Activated B cell treated with CpG ODN at 0.5 μM for 24 hours (primary cell): ENCODE results near the gene CDH10. TPM values are rescaled to one million over a fixed set of nuclear protein-coding genes. Genes with fewer than 3 reads are reported as not detected.

Experiments used
- ATAC-seq: fragments of 200-7000 bp; cut with Tn5 transposase; one replicate; pipeline ENCODE4 v1.10.0; 2021; ENCODE audit warnings: low read depth, mild to moderate bottlenecking, moderate library complexity
- CTCF ChIA-PET: fragments of 350-600 bp; sonication (Branson Sonifier 250); formaldehyde crosslinking; loops from one replicate; lab custom pipeline; 2021; ENCODE audit warnings: antibody characterized with exemption; lab: Charles Lee
- POLR2A ChIA-PET: fragments of 350-600 bp; sonication (Branson Sonifier 250); formaldehyde crosslinking; loops from one replicate; lab custom pipeline; 2021; ENCODE audit warnings: antibody characterized with exemption; lab: Charles Lee
- DNase-seq: peaks from one replicate; pipeline ENCODE4 v3.0.0; 2022
- H3K27ac Mint-ChIP-seq: one replicate; pipeline ENCODE4 v1.8.0; 2020; ENCODE audit warnings: mixed read lengths
- H3K27me3 Mint-ChIP-seq: one replicate; pipeline ENCODE4 v1.8.0; 2021; ENCODE audit warnings: mixed read lengths
- H3K36me3 Mint-ChIP-seq: one replicate; pipeline ENCODE4 v1.8.0; 2021; ENCODE audit warnings: low read depth, mixed read lengths
- H3K4me1 Mint-ChIP-seq: one replicate; pipeline ENCODE4 v1.8.0; 2021; ENCODE audit warnings: mixed read lengths
- H3K4me3 Mint-ChIP-seq: one replicate; pipeline ENCODE4 v1.8.0; 2020; ENCODE audit warnings: mild to moderate bottlenecking, mixed read lengths
- H3K9me3 Mint-ChIP-seq: one replicate; pipeline ENCODE4 v1.8.0; 2020; ENCODE audit warnings: mixed read lengths
- CTCF ChIP-seq: fragments of 200-600 bp; IDR thresholded peaks from one replicate; pipeline ENCODE4 v1.8.0; 2022; ENCODE audit warnings: antibody characterized with exemption, mild to moderate bottlenecking
- intact Hi-C: fragments of 100-400 bp; cut with micrococcal nuclease; formaldehyde crosslinking; loops from one replicate; pipeline ENCODE4 v1.15.1; 2024
- total RNA-seq: library from RNA; stranded (reverse); gene quantifications from 2 replicates; pipeline ENCODE4 v1.2.3, GENCODE V29; 2022

CDH10 gene
- total RNA-seq, 1 donor from 2014 or later, result not detected

DNA sequence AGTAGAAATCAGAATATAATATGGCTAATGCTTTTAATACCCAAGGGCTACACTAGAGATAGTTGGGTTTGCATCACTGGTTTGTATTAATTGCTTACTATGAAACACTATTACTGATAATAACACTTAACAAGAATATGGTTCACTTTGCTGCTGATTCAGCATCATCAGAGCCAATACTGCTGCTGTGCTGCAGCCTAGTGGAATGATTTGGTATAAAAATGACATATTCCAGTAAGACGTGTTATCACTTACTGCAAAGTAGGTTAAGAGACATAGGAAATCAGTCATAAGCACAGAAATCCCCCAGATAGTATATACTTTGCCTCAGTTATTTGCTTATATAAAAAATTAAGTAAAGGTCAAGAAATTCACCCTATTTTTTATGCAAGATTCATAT is 2.8 kb downstream of the CDH10 start:
- no peak for ATAC-seq
- intact Hi-C loops, result no loop called here
- Mint-ChIP-seq H3K27me3 (no peaks in the 10 kb centered on the region), H3K27ac (no peak overlapping the region), H3K36me3 (no peaks in the 10 kb centered on the region), H3K4me1 (no peaks in the 10 kb centered on the region), H3K4me3 (no peak overlapping the region), H3K9me3 (no peaks in the 10 kb centered on the region)
- no peak for DNase-seq
- CTCF ChIA-PET, result no interaction called here
- POLR2A ChIA-PET, result no interaction called here
- no peak for TF ChIP-seq CTCF

DNA sequence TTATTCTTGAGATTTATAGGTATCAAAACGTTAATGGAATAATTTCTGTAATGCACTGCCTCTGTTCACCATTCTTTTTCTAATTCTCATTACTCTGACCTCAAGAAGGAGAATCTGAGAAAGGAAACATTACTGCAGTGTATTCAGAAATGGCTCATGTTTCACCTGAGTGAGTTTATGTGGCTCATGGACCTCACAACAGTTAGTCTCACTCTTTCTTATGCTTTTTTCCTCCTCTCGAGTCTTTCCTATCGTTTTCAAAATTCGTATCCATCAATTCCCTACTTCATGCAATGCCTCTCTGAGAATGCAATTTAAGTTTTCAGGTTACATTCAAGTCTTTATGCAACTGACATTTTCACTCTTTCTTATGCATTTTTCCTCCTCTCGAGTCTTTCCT is 9.6 kb downstream of the CDH10 start:
- Mint-ChIP-seq H3K27ac (no peak overlapping the region), H3K4me3 (no peak overlapping the region), H3K4me1 (no peaks in the 10 kb centered on the region), H3K36me3 (no peaks in the 10 kb centered on the region), H3K9me3 (no peaks in the 10 kb centered on the region), H3K27me3 (no peaks in the 10 kb centered on the region)
- ATAC-seq (no peak), DNase-seq (no peak)
- no peak for TF ChIP-seq CTCF
- intact Hi-C loops, result no loop called here
- POLR2A ChIA-PET, result no interaction called here
- CTCF ChIA-PET, result no interaction called here

DNA sequence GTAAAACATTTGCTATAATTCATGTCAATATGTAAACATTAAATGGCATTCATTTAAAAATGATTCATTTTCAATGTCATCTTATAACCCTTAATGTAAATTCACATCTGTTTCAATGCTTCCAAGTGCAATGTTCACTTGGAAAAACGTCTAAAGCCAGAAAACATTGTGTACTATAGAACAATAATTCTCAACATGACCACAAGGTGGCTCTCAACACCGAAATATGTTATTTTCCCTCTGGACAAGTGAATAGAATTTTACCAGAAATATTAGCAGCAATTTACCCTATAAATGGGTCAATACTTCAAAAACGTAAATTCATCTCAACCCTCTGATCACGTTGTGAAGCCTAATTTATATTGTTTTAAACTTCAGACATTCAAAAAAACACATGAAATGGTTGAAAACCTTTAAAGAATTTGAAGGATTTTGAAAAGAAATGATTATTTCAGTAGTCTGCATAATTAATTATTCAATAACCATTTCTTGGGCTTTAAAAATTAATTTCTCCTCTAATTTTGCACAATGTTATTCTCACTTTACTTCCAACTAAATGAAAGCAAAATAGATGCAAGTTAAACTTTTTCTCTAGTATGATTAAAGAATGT is 11.0 kb downstream of the CDH10 start:
- DNase-seq (no peak), ATAC-seq (peak; percentile 31)
- intact Hi-C loops, result loop anchor here (5.0 kb wide), 1 partner anchor 1848 kb away; no protein-coding TSS in a partner anchor
- Mint-ChIP-seq H3K9me3 (no peaks in the 10 kb centered on the region), H3K36me3 (no peaks in the 10 kb centered on the region), H3K4me3 (no peak overlapping the region), H3K4me1 (no peaks in the 10 kb centered on the region), H3K27me3 (no peaks in the 10 kb centered on the region), H3K27ac (no peak overlapping the region)
- TF ChIP-seq CTCF, result peak; percentile 40
- ChIA-PET POLR2A (no interaction called here), CTCF (no interaction called here)

DNA sequence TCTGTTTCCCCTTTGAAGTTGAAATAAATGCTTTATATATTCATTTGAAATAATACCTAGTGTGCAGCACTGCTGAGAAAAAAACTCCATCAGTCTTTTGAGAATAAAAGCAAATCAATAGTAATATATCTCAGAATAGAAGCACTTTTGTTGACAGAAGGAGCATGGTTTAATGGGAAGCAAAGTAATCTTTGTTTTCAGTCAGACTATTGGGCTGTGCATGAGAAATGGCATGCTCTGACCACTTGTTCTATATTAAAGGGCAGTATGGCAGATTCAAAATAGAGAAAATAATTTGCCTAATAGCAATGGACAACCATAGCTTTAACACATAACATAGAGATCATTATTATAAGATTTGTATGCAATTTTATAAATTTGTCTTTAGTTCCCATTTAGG is 12.4 kb downstream of the CDH10 start:
- intact Hi-C loops, result loop anchor here (5.0 kb wide), 1 partner anchor 1850 kb away; no protein-coding TSS in a partner anchor
- no peak for TF ChIP-seq CTCF
- Mint-ChIP-seq H3K36me3 (no peaks in the 10 kb centered on the region), H3K27me3 (no peaks in the 10 kb centered on the region), H3K9me3 (no peaks in the 10 kb centered on the region), H3K4me3 (no peak overlapping the region), H3K4me1 (no peaks in the 10 kb centered on the region), H3K27ac (no peak overlapping the region)
- DNase-seq (no peak), ATAC-seq (no peak)
- POLR2A ChIA-PET, result no interaction called here
- CTCF ChIA-PET, result no interaction called here

DNA sequence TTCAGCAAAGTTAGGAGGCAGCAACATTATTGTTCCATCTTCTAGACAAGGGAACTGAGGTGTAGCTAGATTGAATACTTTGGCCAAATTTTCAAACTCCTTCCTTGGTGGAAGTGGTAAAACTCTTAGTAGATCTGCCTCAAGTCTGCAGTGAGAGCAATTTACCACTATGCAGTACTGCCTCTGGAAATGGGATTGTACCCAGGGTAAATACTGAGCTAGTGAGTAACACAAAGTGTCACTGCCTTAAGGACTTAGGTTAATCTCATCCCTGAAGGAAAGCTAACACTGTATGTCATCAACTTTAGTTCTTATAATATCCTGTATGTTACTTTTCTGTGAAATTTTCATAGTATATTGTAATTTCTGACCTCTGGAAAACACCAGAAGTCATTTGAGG is 13.9 kb downstream of the CDH10 start:
- no peaks in the 10 kb centered on the region for H3K4me1 Mint-ChIP-seq
- no peaks in the 10 kb centered on the region for H3K27me3 Mint-ChIP-seq
- POLR2A ChIA-PET, result no interaction called here
- no peak for DNase-seq
- intact Hi-C loops, result loop anchor here (5.0 kb wide), 1 partner anchor 1851 kb away; no protein-coding TSS in a partner anchor
- no peaks in the 10 kb centered on the region for H3K9me3 Mint-ChIP-seq
- H3K4me3 Mint-ChIP-seq, result no peak overlapping the region
- no peak for TF ChIP-seq CTCF
- CTCF ChIA-PET, result interaction anchor here (0.8 kb wide), 1 partner anchor 8 kb away, joined by 3 read pairs; no protein-coding TSS in a partner anchor
- H3K27ac Mint-ChIP-seq, result no peak overlapping the region
- no peak for ATAC-seq
- H3K36me3 Mint-ChIP-seq, result no peaks in the 10 kb centered on the region
